H1 (cell line): Measurements from ENCODE around the gene ZSCAN22. TPM values are rescaled to one million over a fixed set of nuclear protein-coding genes. Genes with fewer than 3 reads are reported as not detected.

Source experiments
- CTCF ChIA-PET: fragments of 300-600 bp; sonication (Branson Sonifier 250); formaldehyde crosslinking; loops from one replicate; lab custom pipeline; 2021; ENCODE audit not compliant: partially characterized antibody; lab: Charles Lee
- POLR2A ChIA-PET: fragments of 300-600 bp; sonication (Branson Sonifier 250); formaldehyde crosslinking; loops from one replicate; lab custom pipeline; 2021; ENCODE audit warnings: inconsistent platforms; ENCODE audit not compliant: partially characterized antibody; lab: Charles Lee
- DNase-seq, 2 experiments: peaks; one replicate each; pipeline versions ENCODE4 v3.0.0 to v3.0.0-alpha.2; 2010 to 2022; ENCODE audit warnings: low spot score in 2 of 2, low read depth in 1 of 2, mixed read lengths in 1 of 2
- FAIRE-seq: peaks from 2 replicates; lab custom pipeline; 2011; peaks lifted over from hg19 to GRCh38; lab: Jason Lieb, UNC
- H2AFZ ChIP-seq: 2 replicates; pipeline ENCODE4 v1.8.1; 2012; ENCODE audit warnings: low read length, inconsistent platforms
- H2AK5ac ChIP-seq: 2 replicates; pipeline ENCODE4 v1.6.1; 2013; ENCODE audit warnings: low read depth, low read length
- H2BK120ac ChIP-seq: replicated peaks from 2 replicates; pipeline ENCODE3; 2013; ENCODE audit warnings: low read depth, low read length, inconsistent platforms
- H2BK12ac ChIP-seq: 2 replicates; pipeline ENCODE4 v1.6.1; 2013; ENCODE audit warnings: low read depth, low read length
- H2BK15ac ChIP-seq: 2 replicates; pipeline ENCODE4 v1.6.1; 2013; ENCODE audit warnings: low read length
- H2BK20ac ChIP-seq: 2 replicates; pipeline ENCODE4 v1.6.1; 2013; ENCODE audit warnings: low read length
- H2BK5ac ChIP-seq: 2 replicates; pipeline ENCODE4 v1.6.1; 2013; ENCODE audit warnings: low read depth, low read length
- H3K14ac ChIP-seq: 2 replicates; pipeline ENCODE4 v1.6.1; 2013; ENCODE audit warnings: inconsistent platforms; ENCODE audit not compliant: insufficient read length
- H3K18ac ChIP-seq: 2 replicates; pipeline ENCODE4 v1.6.1; 2013; ENCODE audit warnings: low read length; ENCODE audit errors: extremely low read depth
- H3K23ac ChIP-seq: 2 replicates; pipeline ENCODE4 v1.6.1; 2013; ENCODE audit warnings: inconsistent platforms; ENCODE audit not compliant: insufficient read length
- H3K23me2 ChIP-seq: 2 replicates; pipeline ENCODE4 v1.6.1; 2013; ENCODE audit warnings: low read depth, low read length
- H3K27ac ChIP-seq: 2 replicates; pipeline ENCODE4 v1.6.1; 2011; ENCODE audit warnings: low read depth, low read length, inconsistent platforms
- H3K27me3 ChIP-seq, 4 experiments: replicated peaks in 1 of 4; 1 replicate in 1 of 4; 2 replicates in 3 of 4; pipeline versions ENCODE4 v1.6.1 to v1.8.1; 2011 to 2013; ENCODE audit warnings: low read length in 3 of 4, mild to moderate bottlenecking in 3 of 4, inconsistent platforms in 2 of 4, mixed read lengths in 2 of 4, moderate library complexity in 1 of 4; ENCODE audit not compliant: control insufficient read depth in 3 of 4, insufficient read depth in 3 of 4; ENCODE audit errors: extremely low read depth in 1 of 4
- H3K36me3 ChIP-seq, 4 experiments: 2 replicates each; pipeline versions ENCODE4 v1.6.1 to v1.8.1; 2011 to 2013; ENCODE audit warnings: mild to moderate bottlenecking in 4 of 4, low read length in 3 of 4, moderate library complexity in 2 of 4, control low read depth in 1 of 4, inconsistent platforms in 1 of 4; ENCODE audit not compliant: insufficient read depth in 4 of 4, control insufficient read depth in 2 of 4
- H3K4ac ChIP-seq: replicated peaks from 2 replicates; pipeline ENCODE3; 2013; ENCODE audit warnings: low read length, low read depth, mixed read lengths, inconsistent platforms; ENCODE audit not compliant: insufficient read length
- H3K4me1 ChIP-seq, 4 experiments: replicated peaks in 1 of 4; 1 replicate in 1 of 4; 2 replicates in 3 of 4; pipeline versions ENCODE4 v1.6.1 to v1.8.1; 2011 to 2013; ENCODE audit warnings: low read length in 3 of 4, inconsistent platforms in 2 of 4, mixed read lengths in 1 of 4; ENCODE audit not compliant: insufficient read depth in 4 of 4, control insufficient read depth in 3 of 4
- H3K4me2 ChIP-seq, 2 experiments: 2 replicates each; pipeline versions ENCODE4 v1.6.1 to v1.8.1; 2011 to 2013; ENCODE audit warnings: low read depth in 2 of 2, low read length in 2 of 2, control low read depth in 1 of 2, inconsistent platforms in 1 of 2, mild to moderate bottlenecking in 1 of 2; ENCODE audit not compliant: insufficient read depth in 1 of 2
- H3K4me3 ChIP-seq, 4 experiments: fragments of 200-600, 300-600 bp in 1 of 4; sonication (generic), shearing (Covaris generic), sonication (Bioruptor Twin) in 1 of 4; 2 replicates each; pipeline versions ENCODE4 v1.5.1 to v1.8.1; 2011 to 2016; ENCODE audit warnings: low read length in 4 of 4, low read depth in 3 of 4, control low read depth in 2 of 4, inconsistent platforms in 2 of 4, mild to moderate bottlenecking in 2 of 4, mixed read lengths in 1 of 4, moderate library complexity in 1 of 4; ENCODE audit not compliant: insufficient read depth in 2 of 4; ENCODE audit errors: extremely low read depth in 1 of 4
- H3K56ac ChIP-seq: replicated peaks from 2 replicates; pipeline ENCODE3; 2013; ENCODE audit warnings: low read depth, mild to moderate bottlenecking, mixed read lengths, low read length, inconsistent platforms; ENCODE audit not compliant: insufficient read length
- H3K79me1 ChIP-seq: 2 replicates; pipeline ENCODE4 v1.6.1; 2013; ENCODE audit warnings: low read depth, low read length, control low read depth
- H3K79me2 ChIP-seq, 2 experiments: 2 replicates each; pipeline versions ENCODE4 v1.6.1 to v1.8.1; 2012 to 2013; ENCODE audit warnings: low read length in 2 of 2, mild to moderate bottlenecking in 2 of 2, inconsistent platforms in 1 of 2; ENCODE audit not compliant: insufficient read depth in 2 of 2, control insufficient read depth in 1 of 2
- H3K9ac ChIP-seq, 4 experiments: replicated peaks in 1 of 4; 1 replicate in 1 of 4; 2 replicates in 3 of 4; pipeline versions ENCODE4 v1.6.1 to v1.8.1; 2011 to 2013; ENCODE audit warnings: low read depth in 3 of 4, low read length in 3 of 4, control low read depth in 2 of 4, mild to moderate bottlenecking in 2 of 4, moderate library complexity in 2 of 4, inconsistent platforms in 1 of 4; ENCODE audit errors: extremely low read depth in 1 of 4
- H3K9me3 ChIP-seq, 2 experiments: 2 replicates each; pipeline versions ENCODE4 v1.6.1 to v1.8.1; 2012 to 2013; ENCODE audit warnings: mild to moderate bottlenecking in 2 of 2, moderate library complexity in 2 of 2, control low read depth in 1 of 2, inconsistent platforms in 1 of 2, low read depth in 1 of 2, low read length in 1 of 2, mixed read lengths in 1 of 2; ENCODE audit not compliant: insufficient read depth in 2 of 2
- H4K20me1 ChIP-seq, 2 experiments: replicated peaks in 1 of 2; 2 replicates each; pipeline versions ENCODE3 to v1.8.1; 2011 to 2013; ENCODE audit warnings: inconsistent platforms in 2 of 2, low read length in 2 of 2, mild to moderate bottlenecking in 1 of 2; ENCODE audit not compliant: insufficient read depth in 2 of 2, control insufficient read depth in 1 of 2
- H4K5ac ChIP-seq: 2 replicates; pipeline ENCODE4 v1.6.1; 2013; ENCODE audit warnings: low read length, low read depth, mixed read lengths, inconsistent platforms; ENCODE audit not compliant: insufficient read length
- H4K8ac ChIP-seq: 2 replicates; pipeline ENCODE4 v1.8.0; 2013; ENCODE audit warnings: mild to moderate bottlenecking, moderate library complexity, low read length, inconsistent platforms; ENCODE audit not compliant: insufficient read depth; ENCODE audit errors: extremely low read depth
- H4K91ac ChIP-seq: replicated peaks from 2 replicates; pipeline ENCODE3; 2013; ENCODE audit warnings: low read length, mixed read lengths, inconsistent platforms; ENCODE audit not compliant: insufficient read length
- BACH1 ChIP-seq: IDR thresholded peaks from 2 replicates; pipeline ENCODE4 v1.6.1; 2012; ENCODE audit warnings: low read length, improper control_type of control experiment
- BRCA1 ChIP-seq: IDR thresholded peaks from 2 replicates; pipeline ENCODE4 v1.6.1; 2012; ENCODE audit warnings: low read depth, low read length, improper control_type of control experiment
- KDM4A ChIP-seq: IDR thresholded peaks from one replicate; pipeline ENCODE4 v1.7.1; 2012; ENCODE audit warnings: low read depth, mild to moderate bottlenecking, moderate library complexity, low read length, inconsistent platforms; ENCODE audit not compliant: severe bottlenecking
- MAX ChIP-seq: IDR thresholded peaks from 2 replicates; pipeline ENCODE4 v1.6.1; 2012; ENCODE audit warnings: inconsistent platforms
- RBBP5 ChIP-seq: IDR thresholded peaks from 2 replicates; pipeline ENCODE4 v1.7.1; 2012; ENCODE audit warnings: low read depth, mild to moderate bottlenecking, inconsistent platforms, low read length, moderate library complexity, borderline replicate concordance
- RFX5 ChIP-seq: IDR thresholded peaks from 2 replicates; pipeline ENCODE4 v1.6.1; 2011; ENCODE audit warnings: low read depth, low read length, improper control_type of control experiment, borderline replicate concordance
- RNF2 ChIP-seq: fragments of 200-900, 300-1000 bp; sonication (generic); IDR thresholded peaks from 2 replicates; pipeline ENCODE4 v1.7.1; 2016; ENCODE audit warnings: borderline replicate concordance, low read depth, mild to moderate bottlenecking, antibody characterized with exemption, low read length; ENCODE audit not compliant: poor library complexity, severe bottlenecking; ENCODE audit errors: missing control alignments
- RXRA ChIP-seq: IDR thresholded peaks from 2 replicates; pipeline ENCODE4 v1.6.1; 2011; ENCODE audit warnings: low read depth, mild to moderate bottlenecking, low read length, moderate library complexity; ENCODE audit not compliant: insufficient read depth
- SP1 ChIP-seq: IDR thresholded peaks from 2 replicates; pipeline ENCODE4 v1.6.1; 2011; ENCODE audit warnings: low read depth, low read length
- SP4 ChIP-seq: IDR thresholded peaks from 2 replicates; pipeline ENCODE4 v1.6.1; 2012; ENCODE audit warnings: low read length, inconsistent platforms
- TEAD4 ChIP-seq: IDR thresholded peaks from 2 replicates; pipeline ENCODE4 v1.6.1; 2012; ENCODE audit warnings: low read depth, low read length, inconsistent platforms, mixed read lengths
- WGBS, 2 experiments: shearing (Covaris generic) in 1 of 2; methylation state at CpG; one replicate each; pipeline versions ENCODE4 v1.1.6 to v1.1.7; 2013 to 2015; ENCODE audit warnings: low lambda C conversion rate in 2 of 2, mixed read lengths in 2 of 2, inconsistent platforms in 1 of 2, low coverage in 1 of 2, missing lambda C conversion rate in 1 of 2; ENCODE audit not compliant: insufficient replicate concordance in 2 of 2, insufficient coverage in 1 of 2, insufficient read length in 1 of 2; ENCODE audit errors: extremely low coverage in 1 of 2, missing lambda C conversion rate in 1 of 2; 5-methylcytosine and 5-hydroxymethylcytosine counted together
- polyA plus RNA-seq, 7 experiments: library from polyadenylated mRNA; depleted of rRNA in 3 of 7; stranded (reverse) in 5 of 7; unstranded in 2 of 7; fragments of >200 nt in 5 of 7; fragments of 200-250 nt in 2 of 7; gene quantifications; 1 replicate in 5 of 7; 2 replicates in 1 of 7; 4 replicates in 1 of 7; pipeline versions ENCODE4 v1.2.1 to v1.2.3, GENCODE V29; 2011 to 2013; ENCODE audit warnings: missing spikeins in 2 of 7, mixed read lengths in 2 of 7
- total RNA-seq: library from RNA; stranded (reverse); fragmentation: NEBNext Ultra II Directional; extraction: Animal tissue kit (Norgen Biotek cat#: 25700); gene quantifications from 2 replicates; pipeline ENCODE4 v1.2.1, GENCODE V29; 2021

ZSCAN22 gene
- total and polyA plus RNA-seq, 2 of the 8 experiments (the other 6 are each of a cell fraction or from before 2014, with no cell fraction given): 3.2 to 3.3 TPM

GRCh38 chr19:58385313-58385890, 58.6 kb downstream of the ZSCAN22 start:
- peaks cover 10 to 11% of the 10 kb centered on the region in 2 experiments for H4K20me1 ChIP-seq
- H2AFZ ChIP-seq: no peak overlapping the region
- H3K56ac ChIP-seq: peak overlapping the region; percentile 99
- H3K4me2 ChIP-seq: peak overlapping the region; percentile 95 to 98
- H3K4me3 ChIP-seq: peak overlapping the region; percentile 82 to 99 (median 92); a peak in 7 of 8 replicates
- H3K4me1 ChIP-seq: peaks cover 0 to 15% (median 9%) of the 10 kb centered on the region in 4 experiments; a peak in 6 of 7 replicates
- H3K9me3 ChIP-seq: no peaks in the 10 kb centered on the region
- peak overlapping the region; percentile 99 for H4K8ac ChIP-seq
- H2BK15ac ChIP-seq: no peak overlapping the region; the same call in 1 of the 2 replicates
- peak overlapping the region; percentile 99 for H3K4ac ChIP-seq
- H3K79me1 ChIP-seq: peaks cover 4% of the 10 kb centered on the region; the same call in 1 of the 2 replicates
- H2BK20ac ChIP-seq: no peak overlapping the region
- peak overlapping the region; percentile 99 for H4K91ac ChIP-seq
- peaks cover 6 to 29% of the 10 kb centered on the region in 2 experiments for H3K79me2 ChIP-seq
- peak overlapping the region; percentile 97; the same call in 1 of the 2 replicates for H2BK5ac ChIP-seq
- no peak for FAIRE-seq
- peak overlapping the region; percentile 79; the same call in 1 of the 2 replicates for H2AK5ac ChIP-seq
- peaks cover 20% of the 10 kb centered on the region for H3K23me2 ChIP-seq
- WGBS, 2 experiments: 90% methylated on average over 9 of the region's 9 CpGs; no CpG with 5 or more reads in 1 of the 2 experiments
- H3K27ac ChIP-seq: peak overlapping the region; percentile 94; the same call in 1 of the 2 replicates
- no peaks in the 10 kb centered on the region for H3K27me3 ChIP-seq
- peaks cover 3 to 18% (median 15%) of the 10 kb centered on the region in 4 experiments; a peak in 7 of 8 replicates for H3K36me3 ChIP-seq
- no peak overlapping the region for H3K23ac ChIP-seq
- H3K9ac ChIP-seq: peak overlapping the region in 3 of 4 experiments; percentile 92 to 95 (median 93); a peak in 6 of 7 replicates
- peak overlapping the region; percentile 100 for H4K5ac ChIP-seq
- H2BK120ac ChIP-seq: peak overlapping the region; percentile 21
- H3K14ac ChIP-seq: peak overlapping the region; percentile 31
- DNase-seq: no peak
- POLR2A ChIA-PET: interaction anchor here (0.7 to 5.8 kb wide), 8 partner anchors 12 to 135 kb away, joined by 3 to 78 read pairs (median 5); partner anchors contain the start of genes ERVK3-1, RNF225, ZBTB45 and ZNF497
- CTCF ChIA-PET: no interaction called here
- no peak overlapping the region; the same call in none of the 2 replicates for H3K18ac ChIP-seq
- 0 out of 2 replicates have a peak overlapping the region, but pooled peaks have one; percentile 50 for H2BK12ac ChIP-seq
- TF ChIP-seq BRCA1: no peak
- TF ChIP-seq RNF2: no peak
- TF ChIP-seq SP4: no peak
- TF ChIP-seq RBBP5: no peak
- no peak for TF ChIP-seq BACH1
- TF ChIP-seq MAX: no peak
- TF ChIP-seq KDM4A: no peak
- no peak for TF ChIP-seq SP1
- TF ChIP-seq RFX5: no peak
- no peak for TF ChIP-seq TEAD4
- no peak for TF ChIP-seq RXRA
